Osteoblast (primary cell): ENCODE results near the gene TMTC2. TPM values are rescaled to one million over a fixed set of nuclear protein-coding genes. Genes with fewer than 3 reads are reported as not detected.

ENCODE experiments used
- DNase-seq: peaks from one replicate; pipeline ENCODE4 v3.0.0; 2011; ENCODE audit warnings: low spot score, mixed read lengths; ENCODE audit not compliant: insufficient read length; ENCODE audit errors: missing footprints
- H2AFZ ChIP-seq: 2 replicates; pipeline ENCODE4 v1.6.0; 2011; ENCODE audit warnings: mild to moderate bottlenecking, low read length
- H3K27ac ChIP-seq: 2 replicates; pipeline ENCODE4 v1.5.1; 2011; ENCODE audit warnings: mild to moderate bottlenecking, low read depth, low read length, moderate library complexity
- H3K27me3 ChIP-seq: 2 replicates; pipeline ENCODE4 v1.6.0; 2012; ENCODE audit warnings: mild to moderate bottlenecking, control low read depth, inconsistent platforms, low read length, moderate library complexity; ENCODE audit not compliant: insufficient read depth
- H3K36me3 ChIP-seq: 2 replicates; pipeline ENCODE4 v1.5.1; 2011; ENCODE audit warnings: mild to moderate bottlenecking, low read length, control low read depth, moderate library complexity; ENCODE audit not compliant: insufficient read depth
- H3K4me1 ChIP-seq: 2 replicates; pipeline ENCODE4 v1.5.1; 2011; ENCODE audit warnings: mild to moderate bottlenecking, low read length, control low read depth, moderate library complexity; ENCODE audit not compliant: insufficient read depth
- H3K4me2 ChIP-seq: 2 replicates; pipeline ENCODE4 v1.6.0; 2011; ENCODE audit warnings: mild to moderate bottlenecking, low read length; ENCODE audit not compliant: insufficient read depth
- H3K4me3 ChIP-seq: fragments of 200-600 bp; sonication (generic); 3 replicates; pipeline ENCODE4 v1.5.1; 2012; ENCODE audit warnings: mild to moderate bottlenecking, low read length, inconsistent platforms; ENCODE audit not compliant: insufficient read depth
- H3K79me2 ChIP-seq: 2 replicates; pipeline ENCODE4 v1.6.0; 2012; ENCODE audit warnings: mild to moderate bottlenecking, low read length, control low read depth, inconsistent platforms; ENCODE audit not compliant: insufficient read depth
- H3K9me3 ChIP-seq: 2 replicates; pipeline ENCODE4 v1.5.1; 2011; ENCODE audit warnings: low read depth, low read length, control low read depth
- H4K20me1 ChIP-seq: 2 replicates; pipeline ENCODE4 v1.6.0; 2012; ENCODE audit warnings: mild to moderate bottlenecking, low read length, control low read depth; ENCODE audit not compliant: insufficient read depth
- total RNA-seq: library from RNA; depleted of rRNA; stranded (reverse); fragments of >200 nt; gene quantifications from 2 replicates; pipeline ENCODE4 v1.2.3, GENCODE V29; 2012
- TF ChIP-seq, protein P1 (sequence below): IDR thresholded peaks from 2 replicates; pipeline ENCODE4 v1.5.1; 2011; ENCODE audit warnings: mild to moderate bottlenecking, low read depth, low read length, moderate library complexity; ENCODE audit errors: extremely low read depth

The TMTC2 gene
- total RNA-seq, 1 donor = 2.5 TPM

DNA sequence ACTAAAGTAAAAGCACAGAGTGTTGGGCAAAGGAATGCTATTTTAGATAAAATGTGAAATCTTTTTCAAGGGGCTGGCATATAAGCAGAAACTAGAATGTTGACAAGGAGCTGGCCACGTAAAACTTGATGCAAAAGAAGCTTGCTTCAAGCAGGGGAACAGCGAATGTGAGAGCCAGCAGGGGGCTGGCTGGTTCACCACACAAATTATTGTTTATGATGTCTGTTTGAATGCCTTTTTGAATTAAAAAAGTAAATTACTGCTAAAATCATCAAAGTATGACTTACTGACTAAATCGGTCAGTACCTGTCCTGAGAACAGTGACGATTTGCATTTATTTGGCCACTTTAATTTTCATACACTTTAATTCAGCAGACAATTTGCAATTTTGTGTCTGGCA, 38.9 kb upstream of the TMTC2 start:
- Histone ChIP-seq H2AFZ (no peak overlapping the region), H3K27me3 (no peaks in the 10 kb centered on the region), H3K4me2 (no peak overlapping the region), H3K36me3 (no peaks in the 10 kb centered on the region), H3K4me1 (no peaks in the 10 kb centered on the region), H3K4me3 (no peak overlapping the region), H3K27ac (no peak overlapping the region), H3K9me3 (peaks cover 2% of the 10 kb centered on the region), H3K79me2 (no peaks in the 10 kb centered on the region), H4K20me1 (no peaks in the 10 kb centered on the region)
- TF ChIP-seq, protein P1, sequence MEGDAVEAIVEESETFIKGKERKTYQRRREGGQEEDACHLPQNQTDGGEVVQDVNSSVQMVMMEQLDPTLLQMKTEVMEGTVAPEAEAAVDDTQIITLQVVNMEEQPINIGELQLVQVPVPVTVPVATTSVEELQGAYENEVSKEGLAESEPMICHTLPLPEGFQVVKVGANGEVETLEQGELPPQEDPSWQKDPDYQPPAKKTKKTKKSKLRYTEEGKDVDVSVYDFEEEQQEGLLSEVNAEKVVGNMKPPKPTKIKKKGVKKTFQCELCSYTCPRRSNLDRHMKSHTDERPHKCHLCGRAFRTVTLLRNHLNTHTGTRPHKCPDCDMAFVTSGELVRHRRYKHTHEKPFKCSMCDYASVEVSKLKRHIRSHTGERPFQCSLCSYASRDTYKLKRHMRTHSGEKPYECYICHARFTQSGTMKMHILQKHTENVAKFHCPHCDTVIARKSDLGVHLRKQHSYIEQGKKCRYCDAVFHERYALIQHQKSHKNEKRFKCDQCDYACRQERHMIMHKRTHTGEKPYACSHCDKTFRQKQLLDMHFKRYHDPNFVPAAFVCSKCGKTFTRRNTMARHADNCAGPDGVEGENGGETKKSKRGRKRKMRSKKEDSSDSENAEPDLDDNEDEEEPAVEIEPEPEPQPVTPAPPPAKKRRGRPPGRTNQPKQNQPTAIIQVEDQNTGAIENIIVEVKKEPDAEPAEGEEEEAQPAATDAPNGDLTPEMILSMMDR = no peak
- no peak for DNase-seq

DNA sequence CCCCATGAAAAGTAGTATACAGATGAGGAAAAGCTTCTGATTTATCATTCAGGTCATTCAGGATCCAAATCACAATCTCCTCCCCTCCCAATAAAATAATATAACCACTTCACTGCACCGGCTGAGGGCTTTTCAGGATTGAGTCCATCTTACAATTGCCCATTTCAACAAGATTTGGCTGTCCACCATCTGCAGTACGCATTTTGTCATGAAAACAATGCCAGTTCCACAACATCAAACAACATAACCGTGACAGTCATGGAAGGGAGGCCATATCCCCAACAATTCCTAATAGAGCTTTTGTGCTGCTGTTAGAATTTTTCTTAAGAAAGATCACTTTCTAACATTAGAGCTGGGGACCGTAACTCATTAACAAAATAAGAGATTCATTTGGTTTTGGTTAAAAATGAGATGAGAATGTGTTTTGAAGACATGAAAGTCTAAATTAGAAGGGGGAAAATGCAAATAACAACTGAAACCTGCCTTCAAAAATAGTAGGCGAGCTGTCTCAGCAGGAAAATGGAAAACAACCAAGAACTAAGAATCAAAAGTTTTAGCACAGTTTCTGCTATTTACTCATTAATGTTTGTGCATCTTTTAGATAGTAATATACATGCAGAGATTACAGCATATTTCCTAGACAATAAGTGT, 38.3 kb upstream of the TMTC2 start:
- no peak for DNase-seq
- H3K79me2 ChIP-seq = no peaks in the 10 kb centered on the region
- H3K27me3 ChIP-seq = no peaks in the 10 kb centered on the region
- no peak overlapping the region for H3K4me3 ChIP-seq
- H3K4me1 ChIP-seq = no peaks in the 10 kb centered on the region
- no peak overlapping the region for H2AFZ ChIP-seq
- TF ChIP-seq, protein P1 = no peak
- peaks cover 2% of the 10 kb centered on the region for H3K9me3 ChIP-seq
- no peaks in the 10 kb centered on the region for H3K36me3 ChIP-seq
- no peak overlapping the region for H3K4me2 ChIP-seq
- no peak overlapping the region for H3K27ac ChIP-seq
- no peaks in the 10 kb centered on the region for H4K20me1 ChIP-seq

DNA sequence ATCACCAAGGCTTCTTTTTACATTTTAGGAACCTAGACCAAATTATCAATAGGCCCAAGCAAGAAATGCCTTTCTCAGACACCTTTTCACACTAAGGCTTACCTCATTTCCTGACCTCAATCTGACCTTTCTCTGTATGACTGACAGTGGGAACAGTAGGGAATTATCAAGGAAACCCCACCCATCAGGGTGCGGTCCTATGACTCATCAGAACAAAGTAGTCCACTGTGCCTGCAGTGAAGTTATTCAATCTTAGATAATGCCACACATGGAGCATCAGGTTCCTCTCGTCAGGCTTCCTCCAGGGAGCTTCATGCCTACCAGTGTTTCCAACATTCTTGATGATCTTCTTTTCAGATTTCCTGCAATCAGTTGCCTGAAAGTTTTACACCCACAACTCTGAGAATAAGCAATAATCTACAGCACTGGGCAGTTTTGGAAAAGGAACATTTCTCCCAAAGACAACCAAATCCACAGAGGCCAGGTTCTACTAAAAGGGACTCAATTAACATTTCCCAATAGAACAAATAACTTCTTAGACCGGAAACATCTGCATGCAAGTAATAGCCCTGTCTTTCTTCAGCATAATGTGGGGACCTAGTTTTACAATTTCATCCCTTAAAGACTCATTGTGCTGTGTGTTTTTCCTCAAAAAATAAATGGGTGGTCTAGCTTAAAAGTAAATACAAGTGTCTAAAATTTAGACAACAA, 35.9 kb upstream of the TMTC2 start:
- Histone ChIP-seq H2AFZ (no peak overlapping the region), H3K27ac (no peak overlapping the region), H3K79me2 (no peaks in the 10 kb centered on the region), H3K9me3 (no peaks in the 10 kb centered on the region), H3K4me1 (no peaks in the 10 kb centered on the region), H4K20me1 (no peaks in the 10 kb centered on the region), H3K27me3 (no peaks in the 10 kb centered on the region), H3K4me3 (no peak overlapping the region), H3K4me2 (no peak overlapping the region), H3K36me3 (no peaks in the 10 kb centered on the region)
- no peak for DNase-seq
- TF ChIP-seq, protein P1 = no peak

DNA sequence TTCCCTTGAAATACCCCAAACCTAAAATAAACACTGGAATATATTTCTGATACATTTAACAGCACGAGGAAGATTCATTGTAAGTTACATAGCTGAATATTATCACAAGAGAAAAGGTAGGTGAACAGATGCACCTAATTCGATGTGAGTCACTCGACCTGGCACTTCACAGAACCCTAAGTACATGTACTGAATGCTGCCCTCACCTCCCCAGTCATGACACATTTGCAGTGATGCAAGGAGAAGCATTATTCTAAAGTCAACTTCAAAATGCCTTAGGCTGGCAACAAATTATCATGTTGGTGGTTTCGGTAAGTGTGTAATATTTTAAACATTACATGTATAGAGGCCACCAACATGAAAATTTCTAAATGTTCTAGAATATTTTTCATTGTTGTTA, 35.2 kb upstream of the TMTC2 start:
- TF ChIP-seq, protein P1 = no peak
- H3K9me3 ChIP-seq = no peaks in the 10 kb centered on the region
- DNase-seq = no peak
- H3K4me1 ChIP-seq = no peaks in the 10 kb centered on the region
- no peaks in the 10 kb centered on the region for H3K36me3 ChIP-seq
- no peaks in the 10 kb centered on the region for H3K79me2 ChIP-seq
- H2AFZ ChIP-seq = no peak overlapping the region
- H3K4me3 ChIP-seq = no peak overlapping the region
- no peak overlapping the region for H3K27ac ChIP-seq
- H3K27me3 ChIP-seq = no peaks in the 10 kb centered on the region
- H3K4me2 ChIP-seq = no peak overlapping the region
- H4K20me1 ChIP-seq = no peaks in the 10 kb centered on the region
